HEK293 (cell line): Measurements from ENCODE around the gene ACADVL.

Source experiments
- CTCF ChIA-PET: fragments of 350-600 bp; formaldehyde crosslinking; extraction: SDS; loops from one replicate; lab custom pipeline; 2021; ENCODE audit warnings: antibody characterized with exemption; lab: Yijun Ruan, JAX
- POLR2A ChIA-PET: fragments of 300-600 bp; formaldehyde crosslinking; extraction: SDS; loops from one replicate; lab custom pipeline; 2020; ENCODE audit warnings: antibody characterized with exemption, inconsistent platforms; lab: Yijun Ruan, JAX
- H3K27ac ChIP-seq: fragments of 200-500 bp; sonication (Bioruptor generic); 2 replicates; pipeline ENCODE4 v1.5.1; 2014; ENCODE audit warnings: low read depth, low read length, control low read depth, inconsistent platforms; ENCODE audit errors: extremely low read depth
- H3K36me3 ChIP-seq, 2 experiments: fragments of 200-500 bp in 1 of 2; sonication (Bioruptor generic) in 1 of 2; 1 replicate in 1 of 2; 2 replicates in 1 of 2; pipeline ENCODE4 v1.5.1; 2014 to 2017; ENCODE audit warnings: inconsistent platforms in 2 of 2, low read length in 2 of 2; ENCODE audit not compliant: control insufficient read depth in 2 of 2, insufficient read depth in 1 of 2
- H3K4me1 ChIP-seq: fragments of 200-500 bp; sonication (Bioruptor generic); 2 replicates; pipeline ENCODE4 v1.5.1; 2014; ENCODE audit warnings: mild to moderate bottlenecking, low read length, inconsistent platforms; ENCODE audit not compliant: control insufficient read depth, insufficient read depth
- H3K4me3 ChIP-seq: 2 replicates; pipeline ENCODE4 v1.5.1; 2011; ENCODE audit warnings: low read depth, mild to moderate bottlenecking, control low read depth, low read length, moderate library complexity
- H3K9me3 ChIP-seq: fragments of 200-500 bp; sonication (Bioruptor generic); 2 replicates; pipeline ENCODE4 v1.5.1; 2014; ENCODE audit warnings: low read depth, low read length, inconsistent platforms; ENCODE audit not compliant: control insufficient read depth, insufficient read depth
- GLI4 ChIP-seq: fragments of 450-650 bp; formaldehyde crosslinking; IDR thresholded peaks from 2 replicates; pipeline ENCODE4 v1.5.1; 2016; ENCODE audit warnings: missing biosample characterization, missing genetic modification characterization
- GLIS1 ChIP-seq: fragments of 450-650 bp; formaldehyde crosslinking; IDR thresholded peaks from 2 replicates; pipeline ENCODE4 v1.5.1; 2016; ENCODE audit warnings: missing biosample characterization, missing genetic modification characterization
- HOXD13 ChIP-seq: sonication (generic); formaldehyde crosslinking; IDR thresholded peaks from 2 replicates; pipeline ENCODE4 v1.8.0; 2022; ENCODE audit warnings: missing genetic modification reagents, borderline replicate concordance
- MYNN ChIP-seq: fragments of 450-650 bp; formaldehyde crosslinking; IDR thresholded peaks from 2 replicates; pipeline ENCODE4 v1.5.1; 2016; ENCODE audit warnings: missing biosample characterization, missing genetic modification characterization, borderline replicate concordance
- SALL2 ChIP-seq: fragments of 450-650 bp; formaldehyde crosslinking; IDR thresholded peaks from 2 replicates; pipeline ENCODE4 v1.5.0; 2017; ENCODE audit warnings: missing biosample characterization, mild to moderate bottlenecking, missing genetic modification characterization, borderline replicate concordance
- ZBTB10 ChIP-seq: fragments of 450-650 bp; formaldehyde crosslinking; IDR thresholded peaks from 2 replicates; pipeline ENCODE4 v1.5.1; 2016; ENCODE audit warnings: missing biosample characterization, missing genetic modification characterization
- ZFP3 ChIP-seq: fragments of 450-650 bp; formaldehyde crosslinking; IDR thresholded peaks from 2 replicates; pipeline ENCODE4 v1.5.1; 2016; ENCODE audit warnings: low read depth, missing biosample characterization, missing genetic modification characterization
- ZNF140 ChIP-seq: fragments of 450-650 bp; formaldehyde crosslinking; IDR thresholded peaks from 2 replicates; pipeline ENCODE4 v1.5.1; 2016; ENCODE audit warnings: missing biosample characterization, missing genetic modification characterization
- ZNF174 ChIP-seq: fragments of 450-650 bp; formaldehyde crosslinking; IDR thresholded peaks from 2 replicates; pipeline ENCODE4 v1.5.0; 2017; ENCODE audit warnings: missing biosample characterization, mild to moderate bottlenecking, missing genetic modification characterization
- ZNF175 ChIP-seq: fragments of 450-650 bp; formaldehyde crosslinking; IDR thresholded peaks from 2 replicates; pipeline ENCODE4 v1.5.1; 2016; ENCODE audit warnings: missing biosample characterization, missing genetic modification characterization
- ZNF18 ChIP-seq: fragments of 450-650 bp; formaldehyde crosslinking; IDR thresholded peaks from 2 replicates; pipeline ENCODE4 v1.5.1; 2016; ENCODE audit warnings: missing biosample characterization, missing genetic modification characterization
- ZNF19 ChIP-seq: fragments of 450-650 bp; formaldehyde crosslinking; IDR thresholded peaks from 2 replicates; pipeline ENCODE4; 2016; ENCODE audit warnings: missing biosample characterization, missing genetic modification characterization, low read depth
- ZNF223 ChIP-seq: fragments of 450-650 bp; formaldehyde crosslinking; IDR thresholded peaks from 2 replicates; pipeline ENCODE4 v1.5.1; 2016; ENCODE audit warnings: missing biosample characterization, missing genetic modification characterization
- ZNF266 ChIP-seq: fragments of 450-650 bp; formaldehyde crosslinking; IDR thresholded peaks from 2 replicates; pipeline ENCODE4 v1.5.1; 2016; ENCODE audit warnings: missing biosample characterization, missing genetic modification characterization, low read depth
- ZNF274 ChIP-seq, 2 experiments: fragments of 200-500 bp in 1 of 2; fragments of 450-650 bp in 1 of 2; sonication (Bioruptor generic) in 1 of 2; formaldehyde crosslinking in 1 of 2; IDR thresholded peaks; 2 replicates each; pipeline versions ENCODE4 v1.5.1 to v1.6.1; 2014 to 2016; ENCODE audit warnings: borderline replicate concordance in 1 of 2, inconsistent platforms in 1 of 2, low read length in 1 of 2, missing biosample characterization in 1 of 2, missing genetic modification characterization in 1 of 2
- ZNF341 ChIP-seq: fragments of 450-650 bp; formaldehyde crosslinking; IDR thresholded peaks from 2 replicates; pipeline ENCODE4; 2016; ENCODE audit warnings: low read depth, missing biosample characterization, missing genetic modification characterization
- ZNF354C ChIP-seq: fragments of 450-650 bp; formaldehyde crosslinking; IDR thresholded peaks from 2 replicates; pipeline ENCODE4 v1.5.1; 2016; ENCODE audit warnings: missing biosample characterization, missing genetic modification characterization, low read depth, borderline replicate concordance
- ZNF544 ChIP-seq: fragments of 450-650 bp; formaldehyde crosslinking; IDR thresholded peaks from 2 replicates; pipeline ENCODE4 v1.5.0; 2017; ENCODE audit warnings: missing biosample characterization, missing genetic modification characterization
- ZNF658 ChIP-seq: fragments of 450-650 bp; formaldehyde crosslinking; IDR thresholded peaks from 2 replicates; pipeline ENCODE4; 2016; ENCODE audit warnings: missing biosample characterization, missing genetic modification characterization
- ZNF670 ChIP-seq: fragments of 450-650 bp; formaldehyde crosslinking; IDR thresholded peaks from 2 replicates; pipeline ENCODE4 v1.5.1; 2016; ENCODE audit warnings: missing biosample characterization, missing genetic modification characterization, low read depth
- ZNF704 ChIP-seq: fragments of 450-650 bp; formaldehyde crosslinking; IDR thresholded peaks from 2 replicates; pipeline ENCODE4 v1.5.1; 2016; ENCODE audit warnings: missing biosample characterization, missing genetic modification characterization
- ZNF707 ChIP-seq: fragments of 450-650 bp; formaldehyde crosslinking; IDR thresholded peaks from 2 replicates; pipeline ENCODE4 v1.5.1; 2016; ENCODE audit warnings: missing biosample characterization, missing genetic modification characterization
- ZNF76 ChIP-seq: fragments of 450-650 bp; formaldehyde crosslinking; IDR thresholded peaks from 2 replicates; pipeline ENCODE4; 2016; ENCODE audit warnings: low read depth, missing biosample characterization, missing genetic modification characterization, borderline replicate concordance
- ZNF791 ChIP-seq: fragments of 450-650 bp; formaldehyde crosslinking; IDR thresholded peaks from 2 replicates; pipeline ENCODE4 v1.5.1; 2016; ENCODE audit warnings: missing biosample characterization, missing genetic modification characterization
- ZSCAN23 ChIP-seq: fragments of 450-650 bp; formaldehyde crosslinking; IDR thresholded peaks from 2 replicates; pipeline ENCODE4 v1.5.1; 2016; ENCODE audit warnings: missing biosample characterization, missing genetic modification characterization
- TF ChIP-seq, protein P1 (sequence below): fragments of 450-650 bp; IDR thresholded peaks from 2 replicates; pipeline ENCODE4 v1.5.1; 2018; ENCODE audit warnings: missing biosample characterization, mild to moderate bottlenecking, missing genetic modification characterization
- TF ChIP-seq, protein P2 (sequence below): fragments of 450-650 bp; formaldehyde crosslinking; IDR thresholded peaks from 2 replicates; pipeline ENCODE4 v1.5.1; 2016; ENCODE audit warnings: missing biosample characterization, missing genetic modification characterization

The ACADVL gene

DNA sequence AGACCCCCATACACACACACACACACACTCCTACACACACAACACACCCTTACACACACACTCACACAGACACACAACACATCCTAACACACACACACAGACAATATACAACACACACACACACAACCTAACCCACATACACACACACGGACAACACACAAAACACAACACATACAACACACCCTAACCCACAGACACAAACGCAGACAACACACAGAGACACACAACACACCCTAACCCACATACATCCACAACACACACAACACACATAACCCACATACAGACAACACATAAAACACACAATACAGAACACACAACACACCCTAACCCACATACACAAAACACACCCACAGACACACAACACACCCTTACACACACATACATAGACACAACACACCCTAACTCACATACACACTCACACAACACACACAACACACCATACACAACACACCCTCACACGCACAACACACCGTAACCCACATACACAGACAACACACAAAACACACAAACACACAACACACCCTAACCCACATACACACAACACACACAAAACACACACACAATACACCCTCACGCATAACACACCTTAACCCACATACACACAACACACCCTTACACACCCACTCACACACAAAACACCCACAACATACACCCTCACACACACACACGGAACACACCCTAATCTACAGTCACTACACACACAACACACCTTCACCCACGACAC, 45.0 kb upstream of the ACADVL start (continued):
- TF ChIP-seq, protein P1, sequence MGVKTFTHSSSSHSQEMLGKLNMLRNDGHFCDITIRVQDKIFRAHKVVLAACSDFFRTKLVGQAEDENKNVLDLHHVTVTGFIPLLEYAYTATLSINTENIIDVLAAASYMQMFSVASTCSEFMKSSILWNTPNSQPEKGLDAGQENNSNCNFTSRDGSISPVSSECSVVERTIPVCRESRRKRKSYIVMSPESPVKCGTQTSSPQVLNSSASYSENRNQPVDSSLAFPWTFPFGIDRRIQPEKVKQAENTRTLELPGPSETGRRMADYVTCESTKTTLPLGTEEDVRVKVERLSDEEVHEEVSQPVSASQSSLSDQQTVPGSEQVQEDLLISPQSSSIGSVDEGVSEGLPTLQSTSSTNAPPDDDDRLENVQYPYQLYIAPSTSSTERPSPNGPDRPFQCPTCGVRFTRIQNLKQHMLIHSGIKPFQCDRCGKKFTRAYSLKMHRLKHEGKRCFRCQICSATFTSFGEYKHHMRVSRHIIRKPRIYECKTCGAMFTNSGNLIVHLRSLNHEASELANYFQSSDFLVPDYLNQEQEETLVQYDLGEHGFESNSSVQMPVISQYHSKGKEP (tag by site-specific recombination) = no peak
- no peak for TF ChIP-seq ZNF223
- peak; percentile 56; the same call in 1 of the 2 replicates for TF ChIP-seq SALL2 (tag by site-specific recombination)
- TF ChIP-seq, protein P2, sequence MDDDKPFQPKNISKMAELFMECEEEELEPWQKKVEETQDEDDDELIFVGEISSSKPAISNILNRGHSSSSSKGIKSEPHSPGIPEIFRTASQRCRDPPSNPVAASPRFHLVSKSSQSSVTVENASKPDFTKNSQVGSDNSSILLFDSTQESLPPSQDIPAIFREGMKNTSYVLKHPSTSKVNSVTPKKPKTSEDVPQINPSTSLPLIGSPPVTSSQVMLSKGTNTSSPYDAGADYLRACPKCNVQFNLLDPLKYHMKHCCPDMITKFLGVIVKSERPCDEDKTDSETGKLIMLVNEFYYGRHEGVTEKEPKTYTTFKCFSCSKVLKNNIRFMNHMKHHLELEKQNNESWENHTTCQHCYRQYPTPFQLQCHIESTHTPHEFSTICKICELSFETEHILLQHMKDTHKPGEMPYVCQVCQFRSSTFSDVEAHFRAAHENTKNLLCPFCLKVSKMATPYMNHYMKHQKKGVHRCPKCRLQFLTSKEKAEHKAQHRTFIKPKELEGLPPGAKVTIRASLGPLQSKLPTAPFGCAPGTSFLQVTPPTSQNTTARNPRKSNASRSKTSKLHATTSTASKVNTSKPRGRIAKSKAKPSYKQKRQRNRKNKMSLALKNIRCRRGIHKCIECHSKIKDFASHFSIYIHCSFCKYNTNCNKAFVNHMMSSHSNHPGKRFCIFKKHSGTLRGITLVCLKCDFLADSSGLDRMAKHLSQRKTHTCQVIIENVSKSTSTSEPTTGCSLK (tag by site-specific recombination) = no peak
- peak; percentile 9; the same call in 1 of the 2 replicates for TF ChIP-seq ZNF791 (tag by site-specific recombination)
- no peak; the same call in 1 of the 2 replicates for TF ChIP-seq ZNF670 (tag by site-specific recombination)
- TF ChIP-seq MYNN = 0 out of 2 replicates have a peak, but pooled peaks have one; percentile 10
- TF ChIP-seq GLIS1 (tag by site-specific recombination) = no peak
- TF ChIP-seq ZNF140 = no peak
- TF ChIP-seq GLI4 (tag by site-specific recombination) = no peak
- TF ChIP-seq ZNF19 = no peak
- TF ChIP-seq ZNF175 (tag by site-specific recombination) = no peak

GRCh38 chr17:7175330-7175733, 44.4 kb upstream of the ACADVL start:
- no peak overlapping the region for H3K27ac ChIP-seq
- POLR2A ChIA-PET = no interaction called here
- H3K36me3 ChIP-seq = no peaks in the 10 kb centered on the region; a peak in 1 of 3 replicates
- no peaks in the 10 kb centered on the region for H3K9me3 ChIP-seq
- H3K4me3 ChIP-seq = no peak overlapping the region
- peaks cover 8% of the 10 kb centered on the region for H3K4me1 ChIP-seq
- CTCF ChIA-PET = no interaction called here
- 0 out of 2 replicates have a peak, but pooled peaks have one; percentile 3 for TF ChIP-seq HOXD13 (CRISPR knock-in tag)
- no peak for TF ChIP-seq ZNF274 (IDR thresholded peaks at IDR 0.05; ENCODE audit: low read length)
- 0 out of 2 replicates have a peak, but pooled peaks have one; percentile 38 for TF ChIP-seq ZNF274 (tag by site-specific recombination; IDR thresholded peaks at IDR 0.05; ENCODE audit: borderline replicate concordance)
- 0 out of 2 replicates have a peak, but pooled peaks have one; percentile 38 for TF ChIP-seq ZNF707 (tag by site-specific recombination)
- peak; percentile 2; the same call in 1 of the 2 replicates for TF ChIP-seq ZNF704 (tag by site-specific recombination)
- TF ChIP-seq ZNF544 (tag by site-specific recombination) = no peak
- no peak for TF ChIP-seq ZFP3
- TF ChIP-seq ZBTB10 = 0 out of 2 replicates have a peak, but pooled peaks have one; percentile 9
- TF ChIP-seq ZNF354C (tag by site-specific recombination) = peak; percentile 34; the same call in 1 of the 2 replicates
- TF ChIP-seq ZNF266 (tag by site-specific recombination) = 0 out of 2 replicates have a peak, but pooled peaks have one; percentile 3
- TF ChIP-seq ZNF341 (tag by site-specific recombination) = no peak
- TF ChIP-seq ZNF658 (tag by site-specific recombination) = peak; percentile 19; the same call in 1 of the 2 replicates
- TF ChIP-seq ZNF18 (tag by site-specific recombination) = 0 out of 2 replicates have a peak, but pooled peaks have one; percentile 9
- 0 out of 2 replicates have a peak, but pooled peaks have one; percentile 4 for TF ChIP-seq ZSCAN23 (tag by site-specific recombination)
- TF ChIP-seq ZNF76 (tag by site-specific recombination) = no peak
- no peak for TF ChIP-seq ZNF174 (tag by site-specific recombination)
